Stimulated activated CD8-positive, alpha-beta memory T cell treated with anti-CD3 and anti-CD28 coated beads, Interleukin-12 subunit alpha, Interleukin-12 subunit beta, amount 100 ng/mL, for 24 hours (primary cell): ENCODE results near the gene EPGN.

Source experiments
- DNase-seq: peaks from one replicate; pipeline ENCODE4 v3.0.0-alpha.2; 2020; ENCODE audit errors: extremely low read depth

Gene EPGN

GRCh38 chr4:74309223-74309622, 953 bp downstream of the EPGN start:
- no peak for DNase-seq

GRCh38 chr4:74311696-74312313, 3.5 kb downstream of the EPGN start:
- no peak for DNase-seq

- no peak for DNase-seq
Measured at GRCh38 chr4:74314329-74314728, 6.1 kb downstream of the EPGN start.

- no peak for DNase-seq
Measured at GRCh38 chr4:74314944-74315343, 6.7 kb downstream of the EPGN start.

- no peak for DNase-seq
Measured at GRCh38 chr4:74315376-74315775, 7.1 kb downstream of the EPGN start.

GRCh38 chr4:74316397-74316796, 8.1 kb downstream of the EPGN start:
- DNase-seq, result no peak

- no peak for DNase-seq
Measured at GRCh38 chr4:74317616-74318246, 9.5 kb downstream of the EPGN start.

- no peak for DNase-seq
Measured at GRCh38 chr4:74318276-74318675, 10.0 kb downstream of the EPGN start.

- no peak for DNase-seq
Measured at GRCh38 chr4:74319470-74319869, 11.2 kb downstream of the EPGN start.

GRCh38 chr4:74320559-74321118, 12.4 kb downstream of the EPGN start:
- no peak for DNase-seq

GRCh38 chr4:74322301-74322700, 14.0 kb downstream of the EPGN start:
- no peak for DNase-seq

- DNase-seq, result no peak
Measured at GRCh38 chr4:74323663-74324062, 15.4 kb downstream of the EPGN start.

GRCh38 chr4:74324262-74324661, 16.0 kb downstream of the EPGN start:
- no peak for DNase-seq

GRCh38 chr4:74325886-74326285, 17.6 kb downstream of the EPGN start:
- DNase-seq, result no peak

GRCh38 chr4:74327762-74328161, 19.5 kb downstream of the EPGN start:
- no peak for DNase-seq

GRCh38 chr4:74328501-74328900, 20.2 kb downstream of the EPGN start:
- no peak for DNase-seq

- DNase-seq, result no peak
Measured at GRCh38 chr4:74329307-74329706, 21.0 kb downstream of the EPGN start.

GRCh38 chr4:74330295-74330750, 22.1 kb downstream of the EPGN start:
- no peak for DNase-seq

- DNase-seq, result no peak
Measured at GRCh38 chr4:74331252-74331651, 23.0 kb downstream of the EPGN start.

- DNase-seq, result no peak
Measured at GRCh38 chr4:74331944-74332343, 23.7 kb downstream of the EPGN start.

- no peak for DNase-seq
Measured at GRCh38 chr4:74334636-74335035, 26.4 kb downstream of the EPGN start.

- no peak for DNase-seq
Measured at GRCh38 chr4:74335341-74336021, 27.2 kb downstream of the EPGN start.

- DNase-seq, result no peak
Measured at GRCh38 chr4:74338792-74339333, 30.6 kb downstream of the EPGN start.
